GM12801 (cell line): ENCODE results near the gene ITPRIPL2.

Experiments
- TF ChIP-seq, protein P1 (sequence below): IDR thresholded peaks from one replicate; pipeline ENCODE4 v1.5.1; 2011; ENCODE audit warnings: control low read depth; ENCODE audit not compliant: insufficient read length; ENCODE audit errors: extremely low read depth

Gene ITPRIPL2

DNA sequence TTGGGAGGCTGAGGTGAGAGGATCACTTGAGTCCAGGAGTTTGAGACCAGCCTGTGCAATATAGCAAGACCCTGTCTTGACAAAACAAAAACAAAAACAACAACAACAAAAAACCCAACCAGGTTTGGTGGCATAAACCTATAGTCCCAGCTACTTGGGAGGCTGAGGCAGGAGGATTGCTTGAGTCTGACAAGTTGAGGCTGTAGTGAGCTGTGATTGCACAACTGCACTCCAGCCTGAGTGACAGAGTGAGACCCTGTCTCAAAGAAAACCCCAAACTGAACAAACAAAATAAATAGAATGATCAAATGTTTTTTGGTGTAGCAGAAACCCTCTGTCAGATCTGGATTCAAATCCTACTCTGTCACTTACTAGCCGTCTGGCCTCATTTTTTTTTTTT lies 38.3 kb downstream of the ITPRIPL2 start:
- TF ChIP-seq, protein P1, sequence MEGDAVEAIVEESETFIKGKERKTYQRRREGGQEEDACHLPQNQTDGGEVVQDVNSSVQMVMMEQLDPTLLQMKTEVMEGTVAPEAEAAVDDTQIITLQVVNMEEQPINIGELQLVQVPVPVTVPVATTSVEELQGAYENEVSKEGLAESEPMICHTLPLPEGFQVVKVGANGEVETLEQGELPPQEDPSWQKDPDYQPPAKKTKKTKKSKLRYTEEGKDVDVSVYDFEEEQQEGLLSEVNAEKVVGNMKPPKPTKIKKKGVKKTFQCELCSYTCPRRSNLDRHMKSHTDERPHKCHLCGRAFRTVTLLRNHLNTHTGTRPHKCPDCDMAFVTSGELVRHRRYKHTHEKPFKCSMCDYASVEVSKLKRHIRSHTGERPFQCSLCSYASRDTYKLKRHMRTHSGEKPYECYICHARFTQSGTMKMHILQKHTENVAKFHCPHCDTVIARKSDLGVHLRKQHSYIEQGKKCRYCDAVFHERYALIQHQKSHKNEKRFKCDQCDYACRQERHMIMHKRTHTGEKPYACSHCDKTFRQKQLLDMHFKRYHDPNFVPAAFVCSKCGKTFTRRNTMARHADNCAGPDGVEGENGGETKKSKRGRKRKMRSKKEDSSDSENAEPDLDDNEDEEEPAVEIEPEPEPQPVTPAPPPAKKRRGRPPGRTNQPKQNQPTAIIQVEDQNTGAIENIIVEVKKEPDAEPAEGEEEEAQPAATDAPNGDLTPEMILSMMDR = no peak

DNA sequence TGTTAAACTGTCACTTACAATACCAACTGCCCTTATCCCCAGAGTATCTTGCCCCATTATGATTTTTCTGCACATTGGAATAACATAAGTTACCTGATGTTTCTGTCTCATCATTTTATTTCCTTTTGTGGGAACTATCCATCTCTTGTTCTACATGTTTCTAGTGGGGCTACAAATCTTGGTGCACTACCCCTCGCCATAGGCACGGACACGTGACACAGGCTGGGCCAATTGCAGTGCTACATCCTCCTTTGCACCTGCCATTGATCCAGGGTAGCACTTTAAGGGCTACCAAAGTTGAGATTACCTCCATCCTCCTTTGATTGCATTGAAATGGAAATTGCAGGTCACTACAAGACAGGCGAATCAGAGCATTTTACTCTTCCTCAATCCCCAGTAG lies 40.1 kb downstream of the ITPRIPL2 start:
- TF ChIP-seq, protein P1 = no peak

DNA sequence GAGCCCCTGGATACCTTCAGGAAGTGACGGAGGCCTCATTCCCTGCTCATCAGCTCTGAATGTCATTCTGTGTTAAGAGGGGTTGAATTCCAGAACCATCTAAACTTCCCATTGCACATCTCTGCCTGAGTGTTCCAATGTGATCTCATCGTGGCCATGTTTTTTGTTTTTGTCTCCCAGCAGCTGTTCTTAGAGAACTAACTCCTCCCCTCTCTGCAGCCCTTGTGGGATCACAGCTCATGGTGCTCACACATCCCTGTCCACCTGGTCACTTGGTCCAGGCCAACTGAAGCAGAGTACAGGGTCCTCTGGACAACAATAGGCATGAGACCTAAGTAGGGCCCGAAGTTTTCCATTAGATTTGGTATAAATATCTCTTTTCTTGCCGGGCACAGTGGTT lies 48.3 kb downstream of the ITPRIPL2 start:
- TF ChIP-seq, protein P1 = no peak

DNA sequence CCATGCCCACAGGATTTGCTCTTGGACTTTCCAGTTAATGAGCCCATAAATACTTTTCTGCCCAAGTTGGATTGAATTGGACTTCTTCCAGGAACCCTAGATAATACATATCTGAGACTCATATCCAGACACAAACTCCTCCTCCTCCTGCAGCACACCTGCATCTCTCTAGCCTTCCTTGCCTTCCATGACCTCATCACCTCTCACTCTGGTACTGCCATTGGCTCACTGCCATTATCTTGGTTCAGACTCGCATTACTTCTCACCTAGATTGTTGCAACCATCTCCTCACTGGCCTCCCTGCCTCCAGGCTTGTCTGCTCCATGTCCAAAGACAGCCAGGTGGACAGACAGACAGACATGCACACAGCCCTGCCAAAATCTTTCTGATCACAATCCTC lies 49.5 kb downstream of the ITPRIPL2 start:
- TF ChIP-seq, protein P1 = no peak

DNA sequence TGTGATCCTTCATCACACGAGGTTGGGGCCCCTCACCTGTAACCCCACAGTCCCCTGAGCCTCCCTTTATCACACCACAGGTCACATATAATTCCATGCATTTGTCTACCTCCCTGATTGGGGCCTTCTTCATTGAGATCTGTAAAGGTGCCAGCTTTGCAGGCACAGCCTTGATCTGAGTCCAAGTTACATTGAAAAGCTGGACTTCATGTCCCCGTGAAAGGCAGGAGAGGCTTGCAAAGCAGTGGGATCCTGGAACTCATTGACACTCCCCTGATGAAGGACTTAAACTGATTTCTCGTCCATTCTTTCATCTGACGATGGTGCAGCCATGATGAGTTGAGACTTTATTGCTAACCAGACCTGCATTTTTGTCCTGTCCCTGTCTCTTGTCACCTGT lies 50.5 kb downstream of the ITPRIPL2 start:
- TF ChIP-seq, protein P1 = no peak

DNA sequence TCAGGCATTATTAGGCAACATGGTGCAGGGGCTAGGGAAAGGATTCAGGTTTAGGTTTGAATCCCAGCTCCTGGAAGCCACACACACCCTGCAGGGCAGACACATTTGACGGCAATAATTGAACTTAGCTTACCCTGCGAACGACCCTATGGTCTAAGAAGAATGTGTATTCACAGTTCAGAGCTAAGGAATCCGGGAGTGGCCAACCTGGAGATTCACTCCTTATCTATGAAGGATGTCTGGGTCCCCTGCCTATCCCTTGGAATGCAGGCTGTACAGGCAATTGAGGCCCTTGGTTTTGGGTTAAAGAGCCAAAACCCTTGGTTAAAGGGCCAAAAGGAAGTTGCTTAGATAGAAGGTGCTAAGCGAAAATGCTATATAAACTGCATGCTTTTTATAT lies 51.3 kb downstream of the ITPRIPL2 start:
- TF ChIP-seq, protein P1 = no peak

DNA sequence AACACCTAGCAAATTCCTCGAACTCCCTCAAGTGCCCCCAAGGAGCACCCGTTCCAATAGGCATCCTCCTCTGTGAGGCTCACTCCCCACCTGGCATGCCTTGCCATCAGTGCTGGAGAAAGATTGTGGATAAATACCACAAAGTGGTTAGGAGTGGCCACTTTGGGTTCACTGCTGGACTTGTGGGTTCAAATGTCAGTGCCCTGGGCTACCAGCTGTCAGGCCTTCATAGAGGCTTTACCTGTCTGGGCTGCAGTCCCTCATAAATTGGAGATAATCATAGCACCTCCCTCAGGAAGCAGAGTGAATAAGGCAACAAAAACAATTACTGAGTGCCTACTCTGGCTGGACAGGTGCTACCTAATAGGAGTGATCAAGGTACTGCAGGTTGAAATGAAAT lies 52.7 kb downstream of the ITPRIPL2 start:
- TF ChIP-seq, protein P1 = no peak
